Esophagus (tissue), 2 donors: Measurements from ENCODE around the gene FUBP1. TPM values are rescaled to one million over a fixed set of nuclear protein-coding genes. Genes with fewer than 3 reads are reported as not detected.

Experiments used
- H3K27ac ChIP-seq, 2 donors: one replicate each; pipeline ENCODE4 v1.5.1; 2013; ENCODE audit warnings: low read depth in 2 of 2, mild to moderate bottlenecking in 2 of 2, inconsistent platforms in 1 of 2, low read length in 1 of 2, moderate library complexity in 1 of 2
- H3K27me3 ChIP-seq, 2 donors: one replicate each; pipeline ENCODE4 v1.6.1; 2013; ENCODE audit warnings: low read length in 2 of 2, control low read depth in 1 of 2, mild to moderate bottlenecking in 1 of 2; ENCODE audit not compliant: insufficient read depth in 2 of 2, control insufficient read depth in 1 of 2
- H3K36me3 ChIP-seq, 2 donors: one replicate each; pipeline ENCODE4 v1.6.1; 2013; ENCODE audit warnings: low read length in 1 of 2; ENCODE audit not compliant: control insufficient read depth in 2 of 2, insufficient read depth in 2 of 2
- H3K4me1 ChIP-seq, 2 donors: one replicate each; pipeline ENCODE4 v1.6.1; 2013; ENCODE audit warnings: low read length in 1 of 2; ENCODE audit not compliant: control insufficient read depth in 2 of 2, insufficient read depth in 2 of 2
- H3K4me3 ChIP-seq, 2 donors: one replicate each; pipeline ENCODE4 v1.5.1; 2013; ENCODE audit warnings: low read length in 2 of 2, mild to moderate bottlenecking in 2 of 2, low read depth in 1 of 2, moderate library complexity in 1 of 2
- H3K9me3 ChIP-seq, 2 donors: one replicate each; pipeline ENCODE4 v1.6.1; 2013; ENCODE audit warnings: mild to moderate bottlenecking in 2 of 2, low read depth in 1 of 2, low read length in 1 of 2, moderate library complexity in 1 of 2; ENCODE audit not compliant: control insufficient read depth in 2 of 2, insufficient read depth in 1 of 2
- WGBS, 2 donors: extraction: QIAGEN DNeasy Blood & Tissue Kit; methylation state at CpG; one replicate each; pipeline ENCODE4 v1.1.7; 2013; 5-methylcytosine and 5-hydroxymethylcytosine counted together
- polyA plus RNA-seq, 2 donors: library from polyadenylated mRNA; stranded (reverse); fragments of 200-250 nt; gene quantifications; one replicate each; pipeline ENCODE4 v1.2.3, GENCODE V29; 2013
- donor health status: healthy with polysubstance abuse.
- donor health status: Bipolar disorder and iron deficiency.

The FUBP1 gene
- polyA plus RNA-seq, 2 donors: 25.7 to 38.6 TPM

GRCh38 chr1:77976433-77977076, 2.3 kb downstream of the FUBP1 start:
- H3K4me3 ChIP-seq: peak overlapping the region in 1 of 2 donors; percentile 98
- no peaks in the 10 kb centered on the region for H3K9me3 ChIP-seq
- peak overlapping the region in 1 of 2 donors; percentile 1 for H3K27ac ChIP-seq
- no peaks in the 10 kb centered on the region for H3K27me3 ChIP-seq
- peaks cover 0 to 3% of the 10 kb centered on the region in 2 donors for H3K4me1 ChIP-seq
- WGBS, 2 donors: 50 to 61% methylated on average over 13 of the region's 13 CpGs
- no peaks in the 10 kb centered on the region for H3K36me3 ChIP-seq

- WGBS, 2 donors: 23 to 27% methylated on average over 2 of the region's 2 CpGs
- Histone ChIP-seq H3K4me1 (peaks cover 0 to 3% of the 10 kb centered on the region in 2 donors), H3K4me3 (peak overlapping the region in 1 of 2 donors; percentile 15), H3K36me3 (no peaks in the 10 kb centered on the region), H3K9me3 (no peaks in the 10 kb centered on the region), H3K27ac (no peak overlapping the region), H3K27me3 (no peaks in the 10 kb centered on the region)
These were observed 3.0 kb downstream of the FUBP1 start for GRCh38 chr1:77975907-77976306.

GRCh38 chr1:77975386-77975785, 3.5 kb downstream of the FUBP1 start:
- Histone ChIP-seq H3K4me3 (peak overlapping the region in 1 of 2 donors; percentile 15), H3K4me1 (peaks cover 0 to 3% of the 10 kb centered on the region in 2 donors), H3K27ac (no peak overlapping the region)

GRCh38 chr1:77972080-77972479, 6.8 kb downstream of the FUBP1 start:
- H3K4me1 ChIP-seq: peaks cover 0 to 3% of the 10 kb centered on the region in 2 donors
- no peak overlapping the region for H3K27ac ChIP-seq
- 69 to 72% methylated on average over 3 of the region's 3 CpGs for WGBS, 2 donors
- no peaks in the 10 kb centered on the region for H3K27me3 ChIP-seq
- H3K36me3 ChIP-seq: no peaks in the 10 kb centered on the region
- no peak overlapping the region for H3K4me3 ChIP-seq
- H3K9me3 ChIP-seq: no peaks in the 10 kb centered on the region

More at GRCh38 chr1:77975386-77975785, 3.5 kb downstream of the FUBP1 start:
- H3K9me3 ChIP-seq: no peaks in the 10 kb centered on the region
- H3K27me3 ChIP-seq: no peaks in the 10 kb centered on the region
- no peaks in the 10 kb centered on the region for H3K36me3 ChIP-seq
- WGBS, 2 donors: 7 to 11% methylated on average over 4 of the region's 4 CpGs

- Histone ChIP-seq H3K27me3 (no peaks in the 10 kb centered on the region), H3K4me3 (no peak overlapping the region), H3K9me3 (no peaks in the 10 kb centered on the region), H3K4me1 (no peaks in the 10 kb centered on the region), H3K36me3 (peaks cover 3 to 5% of the 10 kb centered on the region in 2 donors), H3K27ac (no peak overlapping the region)
- 49 to 64% methylated on average over 1 of the region's 1 CpG for WGBS, 2 donors
These were observed 8.7 kb downstream of the FUBP1 start for GRCh38 chr1:77970192-77970591.

GRCh38 chr1:77966291-77966690, 12.6 kb downstream of the FUBP1 start:
- Histone ChIP-seq H3K27ac (no peak overlapping the region), H3K36me3 (peaks cover 5 to 19% of the 10 kb centered on the region in 2 donors), H3K9me3 (no peaks in the 10 kb centered on the region), H3K4me3 (no peak overlapping the region), H3K4me1 (no peaks in the 10 kb centered on the region), H3K27me3 (no peaks in the 10 kb centered on the region)
- 82 to 84% methylated on average over 3 of the region's 3 CpGs for WGBS, 2 donors

GRCh38 chr1:77961392-77961791, 17.5 kb downstream of the FUBP1 start:
- no peaks in the 10 kb centered on the region for H3K4me1 ChIP-seq
- H3K9me3 ChIP-seq: no peaks in the 10 kb centered on the region
- no peak overlapping the region for H3K4me3 ChIP-seq
- H3K27ac ChIP-seq: no peak overlapping the region
- no peaks in the 10 kb centered on the region for H3K27me3 ChIP-seq
- WGBS, 2 donors: 70 to 90% methylated on average over 2 of the region's 2 CpGs
- H3K36me3 ChIP-seq: peaks cover 9 to 24% of the 10 kb centered on the region in 2 donors

GRCh38 chr1:77958850-77959249, 20.0 kb downstream of the FUBP1 start:
- Histone ChIP-seq H3K36me3 (peaks cover 6 to 14% of the 10 kb centered on the region in 2 donors), H3K4me3 (no peak overlapping the region)
- WGBS, 2 donors: 88 to 91% methylated on average over 2 of the region's 2 CpGs

GRCh38 chr1:77958391-77958790, 20.5 kb downstream of the FUBP1 start:
- H3K27ac ChIP-seq: no peak overlapping the region
- H3K9me3 ChIP-seq: no peaks in the 10 kb centered on the region
- no peak overlapping the region for H3K4me3 ChIP-seq
- no peaks in the 10 kb centered on the region for H3K4me1 ChIP-seq
- no peaks in the 10 kb centered on the region for H3K27me3 ChIP-seq
- peaks cover 6 to 11% of the 10 kb centered on the region in 2 donors for H3K36me3 ChIP-seq

More at GRCh38 chr1:77958850-77959249, 20.0 kb downstream of the FUBP1 start:
- no peak overlapping the region for H3K27ac ChIP-seq
- H3K27me3 ChIP-seq: no peaks in the 10 kb centered on the region
- H3K9me3 ChIP-seq: no peaks in the 10 kb centered on the region
- H3K4me1 ChIP-seq: no peaks in the 10 kb centered on the region

- WGBS, 2 donors: 84 to 93% methylated on average over 3 of the region's 3 CpGs
- H3K4me3 ChIP-seq: no peak overlapping the region
- H3K4me1 ChIP-seq: no peaks in the 10 kb centered on the region
- no peak overlapping the region for H3K27ac ChIP-seq
- H3K27me3 ChIP-seq: no peaks in the 10 kb centered on the region
- peaks cover 5 to 11% of the 10 kb centered on the region in 2 donors for H3K36me3 ChIP-seq
- no peaks in the 10 kb centered on the region for H3K9me3 ChIP-seq
These were observed 22.4 kb downstream of the FUBP1 start for GRCh38 chr1:77956464-77956863.
